Stimulated activated memory B cell treated with anti-CD40 and anti-IgM and Interleukin-4, amounts not matched to agents 10 μg/mL and 1 μg/mL and 100 μg/mL, for 72 hours (primary cell): Measurements from ENCODE around the gene DPH2.

Source experiments
- ATAC-seq: fragments of 150-1000 bp; cut with Tn5 transposase; 2 replicates; pipeline ENCODE4 v1.10.0; 2021
- H3K27ac Mint-ChIP-seq: one replicate; pipeline ENCODE4 v1.8.0; 2022; ENCODE audit warnings: mild to moderate bottlenecking, mixed read lengths
- H3K27me3 Mint-ChIP-seq: one replicate; pipeline ENCODE4 v1.8.0; 2022; ENCODE audit warnings: mixed read lengths
- H3K36me3 Mint-ChIP-seq: one replicate; pipeline ENCODE4 v1.8.0; 2022; ENCODE audit warnings: mixed read lengths
- H3K4me1 Mint-ChIP-seq: one replicate; pipeline ENCODE4 v1.8.0; 2022; ENCODE audit warnings: mixed read lengths
- H3K4me3 Mint-ChIP-seq: one replicate; pipeline ENCODE4 v1.8.0; 2022; ENCODE audit warnings: mild to moderate bottlenecking, moderate library complexity, mixed read lengths
- H3K9me3 Mint-ChIP-seq: one replicate; pipeline ENCODE4 v1.8.0; 2022; ENCODE audit warnings: mixed read lengths

DPH2 gene

GRCh38 chr1:43952731-43953346 is 17.0 kb upstream of the DPH2 start:
- ATAC-seq = no peak
- Mint-ChIP-seq H3K4me3 (no peak overlapping the region), H3K4me1 (peaks cover 49% of the 10 kb centered on the region), H3K27ac (no peak overlapping the region), H3K9me3 (no peaks in the 10 kb centered on the region), H3K36me3 (peaks cover 46% of the 10 kb centered on the region), H3K27me3 (no peaks in the 10 kb centered on the region)

- Mint-ChIP-seq H3K27ac (no peak overlapping the region), H3K36me3 (peaks cover 51% of the 10 kb centered on the region)
- no peak for ATAC-seq
Observed at GRCh38 chr1:43953361-43953760, 16.4 kb upstream of the DPH2 start.

DNA sequence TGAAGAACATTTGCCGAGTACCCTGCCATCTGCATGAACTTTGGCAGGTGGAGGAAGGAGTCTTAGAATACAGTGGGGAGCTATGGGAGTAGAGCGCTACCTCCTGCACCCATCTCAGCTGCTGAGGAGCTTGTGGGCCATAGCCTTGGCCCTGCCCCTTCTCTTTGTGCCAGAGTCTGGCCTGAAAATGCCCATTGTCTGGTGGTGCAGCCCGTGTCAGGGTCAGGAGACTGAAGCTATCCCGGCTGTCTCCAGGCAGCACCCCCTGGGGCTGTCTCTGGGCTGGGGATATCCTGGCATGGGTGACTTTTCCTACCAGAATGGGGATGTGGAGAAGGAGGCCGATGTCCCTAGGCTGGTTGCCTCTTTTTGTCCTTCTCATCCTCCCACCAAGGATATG is 15.8 kb upstream of the DPH2 start:
- peaks cover 37% of the 10 kb centered on the region for H3K4me1 Mint-ChIP-seq
- no peaks in the 10 kb centered on the region for H3K27me3 Mint-ChIP-seq
- no peak overlapping the region for H3K27ac Mint-ChIP-seq
- H3K9me3 Mint-ChIP-seq = no peaks in the 10 kb centered on the region
- no peak for ATAC-seq
- no peak overlapping the region for H3K4me3 Mint-ChIP-seq
- H3K36me3 Mint-ChIP-seq = peaks cover 58% of the 10 kb centered on the region

More at GRCh38 chr1:43953361-43953760, 16.4 kb upstream of the DPH2 start:
- Mint-ChIP-seq H3K27me3 (no peaks in the 10 kb centered on the region), H3K4me3 (no peak overlapping the region), H3K9me3 (no peaks in the 10 kb centered on the region), H3K4me1 (peaks cover 44% of the 10 kb centered on the region)

DNA sequence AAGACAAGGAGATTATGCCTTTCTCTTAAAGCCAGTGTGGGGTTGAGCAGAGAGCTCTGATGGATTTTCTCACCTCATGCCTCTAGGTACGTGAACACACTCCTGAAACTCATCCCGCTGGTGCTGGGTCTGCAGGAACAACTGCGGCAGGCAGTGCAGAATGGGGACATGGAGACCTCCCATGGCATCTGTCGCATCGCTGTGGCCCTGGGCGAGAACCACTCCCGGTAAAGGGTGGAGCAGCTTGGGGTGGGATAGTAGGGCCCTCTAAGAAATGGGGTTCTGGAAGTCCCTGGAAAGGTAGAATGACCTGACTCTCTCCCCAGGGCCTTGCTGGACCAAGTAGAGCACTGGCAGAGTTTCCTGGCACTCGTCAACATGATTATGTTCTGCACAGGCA is 13.6 kb upstream of the DPH2 start:
- H3K4me1 Mint-ChIP-seq = peaks cover 15% of the 10 kb centered on the region
- no peak overlapping the region for H3K27ac Mint-ChIP-seq
- no peak overlapping the region for H3K4me3 Mint-ChIP-seq
- H3K27me3 Mint-ChIP-seq = no peaks in the 10 kb centered on the region
- H3K36me3 Mint-ChIP-seq = peaks cover 46% of the 10 kb centered on the region
- no peak for ATAC-seq
- H3K9me3 Mint-ChIP-seq = no peaks in the 10 kb centered on the region

GRCh38 chr1:43957407-43958040 is 12.3 kb upstream of the DPH2 start:
- H3K27ac Mint-ChIP-seq = no peak overlapping the region
- peaks cover 48% of the 10 kb centered on the region for H3K36me3 Mint-ChIP-seq
- no peaks in the 10 kb centered on the region for H3K9me3 Mint-ChIP-seq
- ATAC-seq = no peak
- no peaks in the 10 kb centered on the region for H3K27me3 Mint-ChIP-seq
- H3K4me1 Mint-ChIP-seq = peaks cover 10% of the 10 kb centered on the region
- no peak overlapping the region for H3K4me3 Mint-ChIP-seq

- Mint-ChIP-seq H3K36me3 (peaks cover 46% of the 10 kb centered on the region), H3K4me3 (no peak overlapping the region), H3K4me1 (peaks cover 10% of the 10 kb centered on the region), H3K27ac (no peak overlapping the region), H3K9me3 (no peaks in the 10 kb centered on the region), H3K27me3 (no peaks in the 10 kb centered on the region)
- no peak for ATAC-seq
Observed at GRCh38 chr1:43958351-43959255, 11.2 kb upstream of the DPH2 start.

GRCh38 chr1:43960798-43961197 is 9.0 kb upstream of the DPH2 start:
- H3K27me3 Mint-ChIP-seq = no peaks in the 10 kb centered on the region
- no peaks in the 10 kb centered on the region for H3K9me3 Mint-ChIP-seq
- ATAC-seq = no peak
- H3K27ac Mint-ChIP-seq = no peak overlapping the region
- peaks cover 40% of the 10 kb centered on the region for H3K36me3 Mint-ChIP-seq
- no peak overlapping the region for H3K4me3 Mint-ChIP-seq
- no peaks in the 10 kb centered on the region for H3K4me1 Mint-ChIP-seq

DNA sequence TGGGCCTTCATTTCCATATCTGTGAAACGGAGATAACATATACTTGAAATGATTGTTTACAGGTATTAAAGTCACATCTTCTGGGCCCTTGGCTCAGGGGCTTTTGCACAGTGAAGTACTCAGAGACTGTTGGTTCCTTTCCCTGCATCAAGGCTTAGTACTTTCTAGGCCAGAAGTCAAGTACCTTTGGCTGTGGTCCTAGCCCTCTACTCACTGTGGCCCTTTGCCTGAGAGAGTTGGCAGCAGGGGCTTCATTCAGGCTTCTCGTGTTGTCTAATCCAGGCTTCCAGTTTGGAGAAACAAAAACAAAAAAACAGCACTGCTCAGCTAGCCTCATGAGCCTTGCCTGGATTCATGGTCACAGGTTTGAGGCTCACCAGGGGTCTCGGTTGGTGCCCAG is 8.1 kb upstream of the DPH2 start:
- Mint-ChIP-seq H3K27me3 (no peaks in the 10 kb centered on the region), H3K36me3 (peaks cover 40% of the 10 kb centered on the region), H3K9me3 (no peaks in the 10 kb centered on the region), H3K4me1 (no peaks in the 10 kb centered on the region), H3K4me3 (no peak overlapping the region), H3K27ac (no peak overlapping the region)
- no peak for ATAC-seq

DNA sequence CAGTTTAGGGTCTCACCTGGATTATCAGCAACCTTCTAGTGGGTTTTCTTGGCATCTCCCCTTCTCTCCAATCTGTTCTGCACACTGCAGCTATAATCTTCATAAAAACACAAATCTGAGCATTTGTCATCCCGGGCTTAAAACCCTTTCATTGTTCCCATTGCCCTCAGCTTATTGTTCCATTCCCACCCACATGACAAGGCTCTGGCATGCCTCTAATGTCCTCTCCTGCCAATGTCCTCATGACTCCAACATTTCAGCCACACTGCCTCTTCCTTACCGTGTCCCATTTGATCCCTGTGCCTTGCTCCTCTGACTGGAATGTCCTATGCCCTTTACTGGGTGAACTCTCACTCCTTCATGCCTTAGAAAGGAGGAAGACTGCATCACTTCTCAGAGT is 7.5 kb upstream of the DPH2 start:
- no peak overlapping the region for H3K27ac Mint-ChIP-seq
- H3K36me3 Mint-ChIP-seq = peaks cover 40% of the 10 kb centered on the region
- ATAC-seq = no peak
- no peaks in the 10 kb centered on the region for H3K9me3 Mint-ChIP-seq
- no peaks in the 10 kb centered on the region for H3K4me1 Mint-ChIP-seq
- H3K27me3 Mint-ChIP-seq = no peaks in the 10 kb centered on the region
- H3K4me3 Mint-ChIP-seq = no peak overlapping the region

GRCh38 chr1:43963006-43963405 is 6.8 kb upstream of the DPH2 start:
- H3K36me3 Mint-ChIP-seq = peaks cover 40% of the 10 kb centered on the region
- H3K27me3 Mint-ChIP-seq = no peaks in the 10 kb centered on the region
- no peak for ATAC-seq
- H3K4me1 Mint-ChIP-seq = no peaks in the 10 kb centered on the region
- H3K27ac Mint-ChIP-seq = no peak overlapping the region
- H3K4me3 Mint-ChIP-seq = no peak overlapping the region
- H3K9me3 Mint-ChIP-seq = no peaks in the 10 kb centered on the region

- H3K36me3 Mint-ChIP-seq = peaks cover 34% of the 10 kb centered on the region
- H3K9me3 Mint-ChIP-seq = no peaks in the 10 kb centered on the region
- H3K27ac Mint-ChIP-seq = no peak overlapping the region
- no peak overlapping the region for H3K4me3 Mint-ChIP-seq
- no peak for ATAC-seq
- H3K4me1 Mint-ChIP-seq = no peaks in the 10 kb centered on the region
- H3K27me3 Mint-ChIP-seq = no peaks in the 10 kb centered on the region
Observed at GRCh38 chr1:43963890-43964289, 5.9 kb upstream of the DPH2 start.

- H3K4me1 Mint-ChIP-seq = peaks cover 12% of the 10 kb centered on the region
- no peak overlapping the region for H3K4me3 Mint-ChIP-seq
- no peak for ATAC-seq
- peaks cover 28% of the 10 kb centered on the region for H3K36me3 Mint-ChIP-seq
- no peak overlapping the region for H3K27ac Mint-ChIP-seq
- H3K27me3 Mint-ChIP-seq = no peaks in the 10 kb centered on the region
- no peaks in the 10 kb centered on the region for H3K9me3 Mint-ChIP-seq
Observed at GRCh38 chr1:43965316-43965715, 4.5 kb upstream of the DPH2 start.

DNA sequence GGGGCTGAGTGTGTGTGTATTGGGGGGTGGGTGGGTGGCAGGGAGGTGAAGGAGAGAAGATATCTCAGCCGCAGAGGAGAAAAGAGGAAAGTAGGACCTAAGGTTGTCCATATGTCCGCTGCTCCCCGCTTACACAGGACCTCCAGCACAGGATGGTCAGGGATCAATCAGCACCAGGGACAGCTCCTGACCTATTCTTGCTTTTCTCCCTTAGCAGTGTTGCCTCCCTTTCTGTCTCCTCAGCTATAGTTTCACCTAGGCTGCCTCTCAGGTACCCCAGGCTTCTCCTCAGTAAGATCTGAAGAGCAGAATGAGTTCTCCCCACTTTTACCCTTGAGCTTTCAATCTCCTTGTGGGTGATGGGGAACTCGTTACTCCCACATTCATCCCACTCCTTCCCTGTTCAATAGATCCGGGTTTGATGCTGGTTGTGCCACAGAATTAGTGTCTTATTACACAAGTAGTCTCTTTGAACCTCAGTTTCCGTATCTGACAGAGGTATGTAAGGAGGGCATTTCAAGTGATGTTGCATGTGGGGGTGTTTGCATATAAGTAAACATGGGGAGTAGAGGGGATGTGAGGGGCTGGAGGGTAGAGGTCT is 1.4 kb upstream of the DPH2 start:
- Mint-ChIP-seq H3K36me3 (peaks cover 17% of the 10 kb centered on the region), H3K4me1 (peaks cover 27% of the 10 kb centered on the region), H3K4me3 (no peak overlapping the region), H3K27me3 (no peaks in the 10 kb centered on the region), H3K9me3 (no peaks in the 10 kb centered on the region), H3K27ac (no peak overlapping the region)
- ATAC-seq = no peak

GRCh38 chr1:43969416-43969745 is 429 bp upstream of the DPH2 start:
- peaks cover 17% of the 10 kb centered on the region for H3K36me3 Mint-ChIP-seq
- no peak overlapping the region for H3K27ac Mint-ChIP-seq
- no peaks in the 10 kb centered on the region for H3K9me3 Mint-ChIP-seq
- no peak for ATAC-seq
- H3K27me3 Mint-ChIP-seq = no peaks in the 10 kb centered on the region
- peaks cover 36% of the 10 kb centered on the region for H3K4me1 Mint-ChIP-seq
- H3K4me3 Mint-ChIP-seq = peak overlapping the region; percentile 92

DNA sequence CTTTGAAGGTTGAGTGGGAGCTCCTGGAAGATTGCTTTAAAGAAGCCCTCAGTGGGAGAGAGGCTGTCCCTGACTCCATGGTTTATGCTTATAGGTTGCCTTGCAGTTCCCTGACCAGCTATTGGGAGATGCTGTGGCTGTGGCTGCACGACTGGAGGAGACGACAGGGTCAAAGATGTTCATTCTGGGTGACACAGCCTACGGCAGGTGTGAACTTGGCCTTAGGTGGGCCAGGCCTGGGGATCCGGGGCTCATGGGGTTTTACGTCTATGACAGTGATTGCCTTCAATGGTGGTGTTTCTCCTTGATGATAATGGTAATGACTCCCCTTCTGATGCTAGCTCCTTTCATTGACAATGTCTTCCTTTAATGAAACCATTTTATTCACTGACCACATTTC is 692 bp downstream of the DPH2 start:
- peaks cover 39% of the 10 kb centered on the region for H3K4me1 Mint-ChIP-seq
- no peaks in the 10 kb centered on the region for H3K9me3 Mint-ChIP-seq
- H3K4me3 Mint-ChIP-seq = peak overlapping the region; percentile 92
- no peaks in the 10 kb centered on the region for H3K27me3 Mint-ChIP-seq
- peak overlapping the region; percentile 78 for H3K27ac Mint-ChIP-seq
- no peak for ATAC-seq
- H3K36me3 Mint-ChIP-seq = peaks cover 17% of the 10 kb centered on the region
